ENCODE data around the gene ST8SIA6. TPM values are rescaled to one million over a fixed set of nuclear protein-coding genes. Genes with fewer than 3 reads are reported as not detected.
A peak's percentile ranks its signal among the peaks of the same experiment; 100 is the strongest.

Gene ST8SIA6
- total and polyA plus RNA-seq, 9 of the 15 experiments (the other 6 are each of a cell fraction or from before 2014, with no cell fraction given): 0.69 to 6.7 (median 5.0) TPM

DNA sequence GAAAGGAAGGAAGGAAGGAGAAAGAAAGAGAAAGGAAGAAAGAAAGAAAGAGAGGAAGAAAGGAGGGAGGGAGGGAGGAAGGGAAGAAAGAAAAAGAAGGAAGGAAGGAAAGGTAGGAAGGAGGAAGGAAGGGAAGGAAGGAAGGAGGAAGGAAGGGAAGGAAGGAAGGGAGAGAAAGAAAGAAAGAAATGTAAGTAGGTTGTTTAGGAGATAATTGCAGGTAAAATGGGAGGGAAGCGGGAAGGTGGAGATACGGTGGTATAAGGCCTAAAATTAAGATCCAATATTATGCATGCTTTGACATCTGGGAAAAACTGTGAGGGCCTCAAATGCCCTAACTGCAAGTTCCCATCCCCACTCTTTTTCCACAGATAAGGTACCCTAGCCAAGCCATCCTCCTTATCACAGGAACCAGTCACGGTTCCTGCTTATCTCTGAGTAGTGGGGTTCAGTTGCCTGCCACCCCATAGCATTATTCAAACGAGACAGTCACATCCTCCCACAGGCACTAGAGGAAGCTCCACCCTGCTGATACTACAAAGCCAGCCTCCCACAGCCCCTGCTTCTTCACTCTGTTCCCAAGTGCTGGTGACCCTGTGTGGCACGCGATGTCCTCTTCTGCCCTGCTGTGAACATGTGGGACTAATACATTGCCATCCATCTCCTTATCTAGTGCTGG lies 28.7 kb downstream of the ST8SIA6 start (continued):
- TF ChIP-seq ZNF146 (CRISPR knock-in tag; IDR thresholded peaks at IDR 0.05; ENCODE audit: unreplicated experiment) (no peak), CHD2 (IDR thresholded peaks at IDR 0.05; ENCODE audit: low read depth, low read length) (no peak), HLTF (IDR thresholded peaks at IDR 0.05) (peak; percentile 98), PBX2 (CRISPR knock-in tag; IDR thresholded peaks at IDR 0.05; ENCODE audit: low read depth) (no peak), PBX2 (tag; conservative IDR thresholded peaks at IDR 0.05; ENCODE audit: low read depth) (peak; percentile 90), CREBBP (IDR thresholded peaks at IDR 0.05; ENCODE audit: low read depth, low read length) (no peak), ZNF551 (CRISPR knock-in tag; IDR thresholded peaks at IDR 0.05) (no peak), SAP30 (IDR thresholded peaks at IDR 0.05; ENCODE audit: borderline replicate concordance, insufficient read depth, low read depth, low read length, poor library complexity, severe bottlenecking) (no peak), RUNX1 (IDR thresholded peaks at IDR 0.05; ENCODE audit: low read depth) (peak; percentile 95), RERE (CRISPR knock-in tag; IDR thresholded peaks at IDR 0.05; ENCODE audit: borderline replicate concordance) (no peak), ZNF175 (CRISPR knock-in tag; IDR thresholded peaks at IDR 0.05; ENCODE audit: low read depth) (peak; percentile 93), ZFPM2 (CRISPR knock-in tag; IDR thresholded peaks at IDR 0.05) (no peak), ETV1 (tag; conservative IDR thresholded peaks at IDR 0.05; ENCODE audit: low read depth) (peak; percentile 98), E2F8 (IDR thresholded peaks at IDR 0.05; ENCODE audit: low read depth, partially characterized antibody) (peak; percentile 60)
- TF ChIP-seq, protein P1, sequence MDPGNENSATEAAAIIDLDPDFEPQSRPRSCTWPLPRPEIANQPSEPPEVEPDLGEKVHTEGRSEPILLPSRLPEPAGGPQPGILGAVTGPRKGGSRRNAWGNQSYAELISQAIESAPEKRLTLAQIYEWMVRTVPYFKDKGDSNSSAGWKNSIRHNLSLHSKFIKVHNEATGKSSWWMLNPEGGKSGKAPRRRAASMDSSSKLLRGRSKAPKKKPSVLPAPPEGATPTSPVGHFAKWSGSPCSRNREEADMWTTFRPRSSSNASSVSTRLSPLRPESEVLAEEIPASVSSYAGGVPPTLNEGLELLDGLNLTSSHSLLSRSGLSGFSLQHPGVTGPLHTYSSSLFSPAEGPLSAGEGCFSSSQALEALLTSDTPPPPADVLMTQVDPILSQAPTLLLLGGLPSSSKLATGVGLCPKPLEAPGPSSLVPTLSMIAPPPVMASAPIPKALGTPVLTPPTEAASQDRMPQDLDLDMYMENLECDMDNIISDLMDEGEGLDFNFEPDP (CRISPR knock-in tag; IDR thresholded peaks at IDR 0.05): no peak

Measured in K562 (cell line).